ENCODE measurements around the gene CNPPD1.

CNPPD1 gene

GRCh38 chr2:219131327-219131726 is 45.4 kb downstream of the CNPPD1 start:
- Mint-ChIP-seq H3K27me3 (no peaks in the 10 kb centered on the region), H3K27ac (no peak overlapping the region), H3K36me3 (peaks cover 18 to 28% of the 10 kb centered on the region in 2 donors)

GRCh38 chr2:219129589-219129988 is 47.1 kb downstream of the CNPPD1 start:
- ATAC-seq (replicated peaks) (no peak), DNase-seq (no peak)
- Mint-ChIP-seq H3K27ac (no peak overlapping the region), H3K4me3 (no peak overlapping the region), H3K4me1 (peaks cover 7 to 27% of the 10 kb centered on the region in 2 donors), H3K36me3 (peaks cover 18 to 29% of the 10 kb centered on the region in 2 donors), H3K27me3 (no peaks in the 10 kb centered on the region), H3K9me3 (no peaks in the 10 kb centered on the region)

More at GRCh38 chr2:219131327-219131726, 45.4 kb downstream of the CNPPD1 start:
- Mint-ChIP-seq H3K9me3 (no peaks in the 10 kb centered on the region), H3K4me3 (no peak overlapping the region), H3K4me1 (peaks cover 7 to 22% of the 10 kb centered on the region in 2 donors)
- no peak for DNase-seq
- ATAC-seq (replicated peaks), result no peak

GRCh38 chr2:219128396-219128795 is 48.3 kb downstream of the CNPPD1 start:
- no peak for ATAC-seq (replicated peaks)
- no peak overlapping the region for H3K27ac Mint-ChIP-seq
- H3K4me3 Mint-ChIP-seq, result no peak overlapping the region
- no peaks in the 10 kb centered on the region for H3K27me3 Mint-ChIP-seq
- no peaks in the 10 kb centered on the region for H3K9me3 Mint-ChIP-seq
- DNase-seq, result no peak
- peaks cover 10 to 32% of the 10 kb centered on the region in 2 donors for H3K4me1 Mint-ChIP-seq
- peaks cover 18 to 26% of the 10 kb centered on the region in 2 donors for H3K36me3 Mint-ChIP-seq

GRCh38 chr2:219127037-219127635 is 49.6 kb downstream of the CNPPD1 start:
- H3K27me3 Mint-ChIP-seq, result no peaks in the 10 kb centered on the region
- peaks cover 15 to 21% of the 10 kb centered on the region in 2 donors for H3K36me3 Mint-ChIP-seq
- no peak overlapping the region for H3K4me3 Mint-ChIP-seq
- peaks cover 11 to 34% of the 10 kb centered on the region in 2 donors for H3K4me1 Mint-ChIP-seq
- ATAC-seq (replicated peaks), result no peak
- DNase-seq, result no peak
- no peak overlapping the region for H3K27ac Mint-ChIP-seq
- H3K9me3 Mint-ChIP-seq, result no peaks in the 10 kb centered on the region

- DNase-seq, result no peak
- no peak overlapping the region for H3K4me3 Mint-ChIP-seq
- H3K27ac Mint-ChIP-seq, result no peak overlapping the region
- no peaks in the 10 kb centered on the region for H3K27me3 Mint-ChIP-seq
- H3K36me3 Mint-ChIP-seq, result peaks cover 15 to 20% of the 10 kb centered on the region in 2 donors
- no peak for ATAC-seq (replicated peaks)
- peaks cover 12 to 34% of the 10 kb centered on the region in 2 donors for H3K4me1 Mint-ChIP-seq
- H3K9me3 Mint-ChIP-seq, result no peaks in the 10 kb centered on the region
These were observed 50.2 kb downstream of the CNPPD1 start for GRCh38 chr2:219126555-219126954.

- DNase-seq, result no peak
- no peaks in the 10 kb centered on the region for H3K9me3 Mint-ChIP-seq
- ATAC-seq (replicated peaks), result no peak
- H3K36me3 Mint-ChIP-seq, result peaks cover 15 to 23% of the 10 kb centered on the region in 2 donors
- peaks cover 12 to 34% of the 10 kb centered on the region in 2 donors for H3K4me1 Mint-ChIP-seq
- no peak overlapping the region for H3K27ac Mint-ChIP-seq
- H3K27me3 Mint-ChIP-seq, result no peaks in the 10 kb centered on the region
- H3K4me3 Mint-ChIP-seq, result no peak overlapping the region
These were observed 50.8 kb downstream of the CNPPD1 start for GRCh38 chr2:219125886-219126270.

- Mint-ChIP-seq H3K36me3 (peaks cover 13 to 23% of the 10 kb centered on the region in 2 donors), H3K27ac (no peak overlapping the region), H3K9me3 (no peaks in the 10 kb centered on the region), H3K4me1 (peaks cover 12 to 34% of the 10 kb centered on the region in 2 donors), H3K4me3 (no peak overlapping the region), H3K27me3 (no peaks in the 10 kb centered on the region)
- DNase-seq, result no peak
- ATAC-seq (replicated peaks), result no peak
These were observed 51.4 kb downstream of the CNPPD1 start for GRCh38 chr2:219125225-219125885.

- Mint-ChIP-seq H3K4me1 (peaks cover 12 to 34% of the 10 kb centered on the region in 2 donors), H3K4me3 (no peak overlapping the region), H3K36me3 (peaks cover 10 to 20% of the 10 kb centered on the region in 2 donors), H3K27me3 (no peaks in the 10 kb centered on the region), H3K9me3 (no peaks in the 10 kb centered on the region), H3K27ac (no peak overlapping the region)
- ATAC-seq (replicated peaks) (no peak), DNase-seq (no peak)
These were observed 52.2 kb downstream of the CNPPD1 start for GRCh38 chr2:219124381-219125110.

GRCh38 chr2:219123356-219124135 is 53.2 kb downstream of the CNPPD1 start:
- H3K27ac Mint-ChIP-seq, result no peak overlapping the region

GRCh38 chr2:219122202-219122980 is 54.3 kb downstream of the CNPPD1 start:
- Mint-ChIP-seq H3K4me1 (peaks cover 12 to 30% of the 10 kb centered on the region in 2 donors), H3K9me3 (no peaks in the 10 kb centered on the region), H3K27me3 (no peaks in the 10 kb centered on the region), H3K4me3 (no peak overlapping the region), H3K36me3 (peaks cover 5 to 13% of the 10 kb centered on the region in 2 donors), H3K27ac (no peak overlapping the region)
- no peak for ATAC-seq (replicated peaks)
- no peak for DNase-seq

More at GRCh38 chr2:219123356-219124135, 53.2 kb downstream of the CNPPD1 start:
- no peak for ATAC-seq (replicated peaks)
- no peak for DNase-seq
- Mint-ChIP-seq H3K9me3 (no peaks in the 10 kb centered on the region), H3K36me3 (peaks cover 7 to 17% of the 10 kb centered on the region in 2 donors), H3K27me3 (no peaks in the 10 kb centered on the region), H3K4me1 (peaks cover 12 to 33% of the 10 kb centered on the region in 2 donors), H3K4me3 (no peak overlapping the region)
